Measurements from ENCODE around the gene HSP90AB1. TPM values are rescaled to one million over a fixed set of nuclear protein-coding genes. Genes with fewer than 3 reads are reported as not detected.
A peak's percentile ranks its signal among the peaks of the same experiment; 100 is the strongest.

HSP90AB1 gene
- total RNA-seq (2014; rRNA removed) = 1,077 and 1,155 TPM in 2 replicates
- polyA plus RNA-seq (2012) = 622 TPM

- DNase-seq (ENCODE audit: low read depth) = peak; percentile 97
Measured at GRCh38 chr6:44246663-44247337, at the start of gene HSP90AB1. Gene HSP90AB1, plus strand, starts transcription at chr6:44247101. Its CDS starts 1,529 bp downstream, at chr6:44248630.

- DNase-seq (ENCODE audit: low read depth) = no peak
Measured at GRCh38 chr6:44198684-44199083, 48.2 kb upstream of the HSP90AB1 start.

DNA sequence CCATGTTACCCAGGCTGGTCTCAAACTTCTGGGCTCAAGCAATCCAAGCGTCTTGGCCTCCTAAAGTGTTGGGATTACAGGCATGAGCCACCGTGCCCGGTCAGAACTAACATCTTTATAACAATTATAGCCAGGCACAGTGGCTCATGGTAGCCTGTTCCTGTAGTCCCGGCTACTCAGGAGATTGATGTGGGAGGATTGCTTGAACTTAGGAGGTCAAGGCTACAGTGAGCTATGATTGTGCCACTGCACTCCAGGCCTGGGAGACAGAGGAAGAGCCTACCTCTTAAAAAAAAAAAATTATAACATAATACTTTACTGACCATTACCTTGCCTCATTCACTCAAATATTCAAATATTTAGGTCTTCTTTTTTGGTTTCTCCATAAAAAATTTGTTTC is 47.0 kb upstream of the HSP90AB1 start:
- no peak for DNase-seq (ENCODE audit: low read depth)

DNA sequence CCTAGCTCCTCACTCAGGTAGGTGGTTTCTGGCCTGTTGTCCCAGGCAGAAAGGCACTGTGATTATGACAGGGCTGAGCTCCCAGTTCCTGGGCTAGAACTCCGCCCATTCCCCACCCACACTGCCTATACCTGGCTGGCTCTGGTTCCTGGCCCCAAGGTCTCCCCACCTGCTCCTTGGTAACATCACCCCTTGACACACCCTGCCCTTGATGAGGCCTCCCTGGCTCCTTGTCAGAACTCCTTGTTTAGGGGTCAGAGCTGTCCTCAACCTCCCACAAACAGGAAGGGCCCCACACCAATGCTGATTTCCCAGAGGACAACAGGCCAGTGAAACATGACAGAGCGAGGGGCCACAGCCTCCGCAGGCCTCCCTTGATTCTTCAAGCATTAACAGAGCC is 45.7 kb upstream of the HSP90AB1 start:
- DNase-seq (ENCODE audit: low read depth) = no peak

GRCh38 chr6:44201638-44202303 is 45.1 kb upstream of the HSP90AB1 start:
- no peak for DNase-seq (ENCODE audit: low read depth)

- no peak for DNase-seq (ENCODE audit: low read depth)
Measured at GRCh38 chr6:44202332-44202971, 44.4 kb upstream of the HSP90AB1 start.

DNA sequence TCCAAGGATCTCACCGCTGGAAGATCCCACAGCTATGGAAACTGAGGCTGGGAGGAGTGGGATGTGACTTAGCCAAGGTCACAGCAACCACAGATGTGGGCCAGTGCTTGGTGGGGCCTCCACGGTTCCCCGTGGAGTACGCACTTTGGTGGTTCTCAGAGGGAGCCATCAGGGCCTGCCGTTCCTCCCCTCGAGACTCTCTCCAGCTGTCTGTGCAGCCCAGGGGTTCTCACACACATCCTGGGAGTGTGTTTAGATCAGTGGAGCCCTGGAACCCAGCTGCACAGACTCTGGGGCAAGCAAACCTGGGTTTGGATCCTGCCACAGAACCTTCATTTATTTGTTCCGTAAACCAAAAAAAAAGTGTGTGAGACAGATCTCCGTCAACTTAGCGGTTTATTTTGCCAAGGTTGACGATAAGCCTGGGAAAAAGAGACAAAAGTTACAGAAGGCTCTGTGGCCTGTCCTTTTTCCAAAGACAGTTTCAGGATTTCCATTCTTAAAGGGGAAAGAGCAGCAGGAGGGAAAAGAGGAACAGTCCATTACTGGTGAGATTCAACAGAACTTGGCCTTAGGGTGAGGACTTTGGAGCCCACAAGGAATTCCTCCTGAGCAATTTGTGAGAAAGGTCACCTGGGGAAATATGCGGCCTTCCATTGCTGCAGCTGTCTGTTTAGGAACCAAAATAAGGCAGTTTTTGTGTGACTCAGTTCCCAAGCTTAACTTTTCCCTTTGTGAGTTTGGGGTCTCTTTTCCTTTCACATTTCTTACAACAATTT is 43.7 kb upstream of the HSP90AB1 start:
- no peak for DNase-seq (ENCODE audit: low read depth)

- DNase-seq (ENCODE audit: low read depth) = no peak
Measured at GRCh38 chr6:44203955-44204354, 42.9 kb upstream of the HSP90AB1 start.

- DNase-seq (ENCODE audit: low read depth) = no peak
Measured at GRCh38 chr6:44207966-44208365, 38.9 kb upstream of the HSP90AB1 start.

- DNase-seq (ENCODE audit: low read depth) = no peak
Measured at GRCh38 chr6:44211284-44211683, 35.6 kb upstream of the HSP90AB1 start.

DNA sequence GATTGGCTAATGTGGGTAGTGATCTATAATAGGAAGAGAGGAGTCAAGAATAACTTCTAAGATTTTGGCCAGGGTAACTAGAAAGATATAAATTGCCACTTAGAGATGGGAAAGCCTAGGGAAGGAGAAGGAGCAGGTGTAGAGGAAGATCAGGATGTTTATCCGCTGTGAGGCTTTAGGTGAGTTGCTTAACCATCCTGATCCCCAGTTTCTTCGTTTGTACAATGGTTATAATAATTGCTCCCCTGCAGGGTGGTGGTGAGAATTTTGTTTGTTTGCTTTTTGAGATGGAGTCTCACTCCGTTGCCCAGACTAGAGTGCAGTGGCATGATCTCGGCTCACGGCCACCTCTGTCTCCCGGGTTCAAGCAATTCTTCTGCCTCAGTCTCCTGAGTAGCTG is 32.6 kb upstream of the HSP90AB1 start:
- no peak for DNase-seq (ENCODE audit: low read depth)

DNA sequence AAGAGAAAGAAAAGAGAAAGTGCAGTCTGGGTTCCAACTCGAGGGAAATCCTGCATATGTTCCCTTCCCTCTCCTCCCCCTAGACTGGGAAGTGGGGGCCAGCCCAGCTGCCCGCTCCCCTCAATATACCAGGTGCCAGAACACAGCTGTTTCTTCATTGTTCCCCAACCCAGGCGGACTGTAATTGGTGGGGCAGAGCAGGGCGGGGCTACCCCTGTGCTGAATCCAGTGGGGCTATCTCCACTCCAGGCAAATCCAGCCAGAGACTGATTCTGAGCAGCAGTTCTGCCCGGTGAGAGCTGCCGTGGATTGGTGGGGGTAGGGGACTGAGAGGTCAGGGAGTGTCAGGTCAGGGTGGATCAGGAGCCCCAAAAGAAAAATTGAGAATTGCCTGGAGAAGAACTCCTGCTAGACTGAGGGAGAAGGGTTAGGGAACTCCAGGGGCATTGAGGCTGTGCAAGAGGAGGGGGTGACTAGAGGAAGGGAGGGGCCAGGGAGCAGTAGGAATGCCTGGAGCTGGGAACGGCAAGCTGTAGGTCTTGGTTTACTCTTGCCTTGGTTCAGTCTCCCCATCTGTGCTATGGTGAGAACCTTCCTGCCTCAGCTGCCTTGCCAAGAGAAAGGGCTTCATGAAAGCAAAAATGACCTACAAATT is 30.1 kb upstream of the HSP90AB1 start, which contains the start of gene MYMX:
TSS of gene MYMX (plus strand) at position 250 of the 655 bp plus-strand sequence. CDS start 546 bp downstream, outside the sequence.
- DNase-seq (ENCODE audit: low read depth) = peak; percentile 90

GRCh38 chr6:44217332-44218143 is 29.4 kb upstream of the HSP90AB1 start:
- peak; percentile 72 for DNase-seq (ENCODE audit: low read depth)

DNA sequence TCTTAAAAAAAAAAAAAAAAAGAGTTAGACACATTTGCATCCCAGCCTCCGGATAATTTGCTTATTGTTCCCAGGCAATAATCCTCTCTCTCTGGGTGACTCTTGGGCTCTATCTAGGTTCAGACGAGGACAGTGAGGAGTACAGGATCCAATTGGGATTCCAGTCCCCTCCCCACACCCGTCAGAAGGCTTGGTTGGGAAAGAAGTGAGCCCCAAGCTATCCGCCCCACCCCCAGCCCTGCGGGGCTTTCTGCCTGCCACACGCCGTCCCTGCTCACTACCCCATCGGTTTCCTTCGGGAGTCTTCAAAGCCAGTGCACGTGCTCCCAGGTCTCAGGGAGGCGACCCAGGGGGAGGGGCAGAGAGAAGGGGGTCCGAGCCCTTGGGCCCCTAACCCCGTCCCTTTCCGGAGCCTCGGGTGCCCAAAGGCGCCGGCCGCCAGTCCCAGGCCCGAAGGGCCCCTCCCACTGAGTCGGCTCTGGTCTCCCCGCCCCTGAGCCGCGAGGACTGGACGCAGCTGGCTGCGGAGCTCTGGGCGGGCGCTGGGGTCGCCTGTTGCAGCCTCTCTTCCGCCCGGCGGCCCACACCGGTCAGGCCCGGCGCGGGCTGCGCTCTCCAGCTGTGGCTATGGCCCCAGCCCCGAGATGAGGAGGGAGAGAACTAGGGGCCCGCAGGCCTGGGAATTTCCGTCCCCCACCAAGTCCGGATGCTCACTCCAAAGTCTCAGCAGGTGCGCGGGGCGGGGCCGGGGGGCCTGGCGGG is 27.7 kb upstream of the HSP90AB1 start:
- DNase-seq (ENCODE audit: low read depth) = peak; percentile 76

DNA sequence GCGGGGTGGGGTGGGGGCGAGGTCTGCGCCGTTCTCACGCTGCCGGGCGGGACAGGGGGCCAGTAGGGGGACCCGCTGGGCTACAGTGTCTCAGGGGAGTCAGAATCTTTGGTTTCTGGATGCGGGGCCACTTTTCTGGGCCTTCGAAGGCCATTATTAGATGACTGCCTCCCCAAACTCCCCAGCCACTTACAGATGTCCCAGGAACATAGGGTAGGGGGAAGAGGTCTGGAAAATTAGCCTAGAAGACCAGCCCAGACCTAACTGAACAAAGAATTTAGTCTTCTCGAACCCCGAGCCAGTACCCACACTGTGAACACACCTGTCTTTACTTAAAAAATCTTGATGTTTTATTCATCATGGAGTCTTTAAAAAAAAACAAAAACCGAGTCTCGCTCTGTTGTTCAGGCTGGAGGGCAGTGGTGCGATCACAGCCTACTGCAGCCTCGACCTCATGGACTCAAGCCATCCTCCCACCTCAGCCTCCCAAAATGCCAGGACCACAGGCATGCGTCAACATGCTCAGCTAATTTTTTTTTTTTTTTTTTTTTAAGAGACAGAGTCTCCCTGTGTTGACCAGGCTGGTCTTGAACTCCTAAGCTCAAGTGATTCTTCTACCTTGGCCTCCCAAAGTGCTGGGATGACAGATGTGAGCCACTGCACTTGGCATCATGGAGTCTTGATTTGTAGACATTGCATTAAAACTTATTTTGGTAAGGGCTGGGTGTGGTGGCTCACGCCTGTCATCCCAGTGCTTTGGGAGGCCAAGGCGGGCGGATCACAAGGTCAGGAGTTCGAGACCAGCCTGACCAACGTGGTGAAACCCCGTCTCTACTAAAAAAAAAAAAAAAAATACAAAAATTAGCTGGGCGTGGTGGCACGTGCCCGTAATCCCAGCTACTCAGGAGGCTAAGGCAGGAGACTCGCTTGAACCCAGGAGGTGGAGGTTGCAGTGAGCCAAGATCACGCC is 26.8 kb upstream of the HSP90AB1 start:
- no peak for DNase-seq (ENCODE audit: low read depth)

DNA sequence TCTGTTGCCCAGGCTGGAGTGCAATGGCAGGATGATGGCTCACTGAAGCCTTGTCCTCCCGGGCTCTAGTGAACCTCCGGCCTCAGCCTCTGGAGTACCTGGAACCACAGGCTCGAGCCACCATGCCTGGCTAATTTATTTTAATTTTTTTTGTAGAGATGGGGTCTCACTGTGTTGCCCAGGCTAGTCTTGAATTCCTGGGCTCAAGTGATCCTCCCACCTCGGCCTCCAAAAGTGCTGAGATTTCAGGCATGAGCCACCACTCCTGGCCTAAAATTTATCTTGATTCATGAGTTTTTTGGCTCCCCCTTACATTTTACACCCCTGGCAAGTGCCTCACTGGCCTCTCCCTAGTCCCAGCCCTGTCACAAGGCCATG is 26.0 kb upstream of the HSP90AB1 start:
- no peak for DNase-seq (ENCODE audit: low read depth)

- DNase-seq (ENCODE audit: low read depth) = peak; percentile 88
Measured at GRCh38 chr6:44221291-44221960, 25.5 kb upstream of the HSP90AB1 start.

DNA sequence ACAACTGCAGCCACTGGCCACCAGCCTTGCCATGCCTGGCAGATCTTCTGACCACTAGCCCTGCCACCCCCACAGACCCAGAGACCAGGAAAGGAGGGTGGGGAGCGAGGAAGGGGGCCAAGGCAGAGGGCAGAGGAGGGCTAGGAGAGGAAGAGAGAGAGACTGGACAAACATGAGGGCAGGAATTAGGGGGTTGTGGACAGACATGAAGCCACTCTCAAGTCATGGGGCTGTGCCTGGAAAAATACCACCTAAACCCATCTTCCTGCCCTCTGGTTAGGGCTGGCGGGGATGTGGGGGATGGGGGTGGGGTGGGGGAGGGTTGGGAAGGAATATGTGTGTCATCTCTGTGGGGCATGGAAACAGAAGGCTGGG is 25.0 kb upstream of the HSP90AB1 start:
- no peak for DNase-seq (ENCODE audit: low read depth)

Measured in LHCN-M2 (cell line).